Activated naive CD4-positive, alpha-beta T cell (primary cell): ENCODE results near the gene SIGLECL1.

Experiments used
- DNase-seq, 4 experiments: peaks; one replicate each; lab custom pipeline; 2025; lab: John Stamatoyannopoulos, UW

SIGLECL1 gene

DNA sequence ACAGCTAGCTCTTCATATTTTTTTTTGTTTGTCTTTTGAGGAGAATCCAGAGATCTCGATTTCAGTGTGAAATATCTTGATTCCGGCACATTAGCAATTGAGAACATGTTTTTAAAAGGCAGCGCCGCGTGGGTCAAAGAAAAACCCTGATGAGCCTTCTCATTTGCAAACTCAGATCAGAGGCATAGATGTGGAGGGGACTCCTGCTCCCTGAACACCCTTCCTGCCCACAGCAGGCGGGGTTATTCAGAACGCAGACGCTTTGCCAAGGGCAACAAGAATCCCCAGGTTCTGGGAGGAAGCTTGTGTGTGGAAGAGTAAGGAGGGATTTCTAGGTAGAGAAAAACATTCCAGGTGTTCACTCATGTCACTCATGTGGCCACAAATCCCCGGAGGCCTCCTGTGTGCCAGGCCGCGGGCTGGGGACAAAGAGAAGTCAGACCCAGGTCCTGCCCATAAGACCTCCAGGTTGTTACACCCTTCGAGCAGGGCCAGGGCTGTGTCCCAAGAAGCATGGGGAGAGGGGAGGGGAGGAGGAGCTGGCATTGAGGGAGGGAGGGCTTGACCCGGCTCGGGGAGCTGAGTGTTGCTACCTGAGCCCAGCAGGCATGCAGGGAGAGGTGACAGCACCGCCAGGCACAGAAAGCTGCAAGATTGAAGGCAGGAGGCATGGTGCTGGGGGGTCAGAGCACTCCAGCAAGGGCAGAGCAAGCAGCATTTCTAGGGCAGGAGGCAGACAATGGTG, 44.7 kb downstream of the SIGLECL1 start:
- DNase-seq = no peak

DNA sequence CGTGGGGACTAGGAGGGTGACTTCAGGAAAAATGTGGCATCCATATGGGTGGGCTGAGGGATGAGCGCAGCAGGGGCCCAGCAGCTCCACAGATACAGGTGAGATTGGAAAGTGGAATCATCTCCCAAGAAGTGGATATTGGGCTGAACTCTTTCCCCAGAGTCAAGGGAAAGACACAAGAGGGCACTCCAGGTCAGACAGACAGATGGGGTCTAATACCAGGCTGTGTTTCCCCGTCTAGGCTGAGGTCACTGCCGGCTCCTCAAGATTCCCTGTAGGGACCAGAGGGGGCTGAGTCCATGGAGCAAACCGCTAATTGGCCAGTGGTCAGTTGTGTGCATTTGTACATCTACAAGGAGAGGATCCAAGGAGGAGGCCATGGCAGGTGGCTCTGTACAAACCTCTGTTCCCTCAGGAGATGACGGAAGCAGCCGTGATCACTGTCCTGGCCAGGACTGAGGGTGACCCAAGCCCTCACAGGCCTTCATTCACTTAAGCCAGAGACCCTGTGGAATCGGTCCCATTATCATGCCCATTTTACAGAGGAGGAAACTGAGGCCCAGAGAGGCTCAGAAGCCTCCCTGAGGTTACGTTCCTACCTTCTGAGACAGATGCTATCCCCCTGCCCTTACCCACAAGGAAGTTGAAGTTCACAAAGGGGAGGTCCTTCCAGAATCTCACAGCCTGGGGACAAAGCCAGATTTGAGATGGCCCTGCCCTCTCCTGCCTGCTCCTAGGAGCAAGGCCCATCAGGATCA, 45.6 kb downstream of the SIGLECL1 start:
- DNase-seq = no peak

DNA sequence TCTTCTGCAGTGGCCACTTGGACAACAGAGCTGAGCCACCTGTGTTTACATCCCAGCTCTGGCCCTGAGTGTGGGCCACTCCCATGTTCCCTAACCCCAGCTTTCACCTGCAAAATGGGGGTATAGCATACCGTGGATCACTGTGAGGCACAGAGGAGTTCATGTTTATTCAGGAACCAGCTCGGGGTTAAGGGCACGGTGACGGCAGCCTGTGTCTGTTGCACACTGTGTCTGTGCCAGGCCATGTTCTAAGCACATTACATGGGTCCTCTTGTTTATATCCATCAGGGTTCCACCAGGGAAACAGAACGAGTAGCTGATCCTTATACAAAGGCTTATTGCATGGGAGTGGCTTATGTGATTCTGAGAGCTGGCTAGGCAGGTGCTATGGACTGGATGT, 46.5 kb downstream of the SIGLECL1 start:
- DNase-seq = no peak

DNA sequence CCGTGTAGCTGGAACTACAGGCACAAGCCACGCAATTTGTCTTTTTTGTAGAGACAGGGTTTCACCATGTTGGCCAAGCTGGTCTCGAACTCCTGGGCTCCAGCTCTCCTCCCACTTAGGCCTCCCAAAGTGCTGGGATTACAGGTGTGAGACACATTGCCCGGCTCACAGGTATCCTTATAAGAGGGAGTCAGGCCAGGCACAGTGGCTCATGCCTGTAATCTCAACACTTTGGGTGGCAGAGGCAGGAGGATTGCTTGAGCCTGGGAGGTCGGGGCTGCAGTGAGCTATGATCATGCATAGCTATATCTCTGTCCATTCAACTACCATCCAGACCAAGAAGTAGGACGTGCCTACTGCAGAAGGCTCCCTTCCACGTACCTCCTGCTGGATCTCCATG, 50.4 kb downstream of the SIGLECL1 start:
- DNase-seq = no peak

DNA sequence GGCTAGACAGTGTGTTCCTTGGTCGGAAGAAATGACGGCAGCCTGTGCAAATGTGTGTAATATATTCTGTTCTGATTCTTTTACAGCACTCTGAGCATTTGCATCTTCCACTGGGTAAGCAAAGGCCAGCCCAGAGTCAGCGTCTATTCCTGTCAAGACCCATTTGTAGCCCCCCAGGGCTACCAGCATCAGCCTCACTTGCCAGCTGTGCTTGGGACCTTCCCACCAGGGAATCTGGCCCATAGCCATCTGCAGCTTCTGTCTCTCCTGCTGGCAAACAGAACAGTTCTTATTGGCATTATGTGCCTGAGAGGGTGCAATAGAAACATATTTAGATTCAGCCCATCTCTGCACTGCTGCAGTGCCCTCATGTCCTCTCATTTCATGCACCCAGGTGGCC, 54.6 kb downstream of the SIGLECL1 start:
- no peak for DNase-seq

DNA sequence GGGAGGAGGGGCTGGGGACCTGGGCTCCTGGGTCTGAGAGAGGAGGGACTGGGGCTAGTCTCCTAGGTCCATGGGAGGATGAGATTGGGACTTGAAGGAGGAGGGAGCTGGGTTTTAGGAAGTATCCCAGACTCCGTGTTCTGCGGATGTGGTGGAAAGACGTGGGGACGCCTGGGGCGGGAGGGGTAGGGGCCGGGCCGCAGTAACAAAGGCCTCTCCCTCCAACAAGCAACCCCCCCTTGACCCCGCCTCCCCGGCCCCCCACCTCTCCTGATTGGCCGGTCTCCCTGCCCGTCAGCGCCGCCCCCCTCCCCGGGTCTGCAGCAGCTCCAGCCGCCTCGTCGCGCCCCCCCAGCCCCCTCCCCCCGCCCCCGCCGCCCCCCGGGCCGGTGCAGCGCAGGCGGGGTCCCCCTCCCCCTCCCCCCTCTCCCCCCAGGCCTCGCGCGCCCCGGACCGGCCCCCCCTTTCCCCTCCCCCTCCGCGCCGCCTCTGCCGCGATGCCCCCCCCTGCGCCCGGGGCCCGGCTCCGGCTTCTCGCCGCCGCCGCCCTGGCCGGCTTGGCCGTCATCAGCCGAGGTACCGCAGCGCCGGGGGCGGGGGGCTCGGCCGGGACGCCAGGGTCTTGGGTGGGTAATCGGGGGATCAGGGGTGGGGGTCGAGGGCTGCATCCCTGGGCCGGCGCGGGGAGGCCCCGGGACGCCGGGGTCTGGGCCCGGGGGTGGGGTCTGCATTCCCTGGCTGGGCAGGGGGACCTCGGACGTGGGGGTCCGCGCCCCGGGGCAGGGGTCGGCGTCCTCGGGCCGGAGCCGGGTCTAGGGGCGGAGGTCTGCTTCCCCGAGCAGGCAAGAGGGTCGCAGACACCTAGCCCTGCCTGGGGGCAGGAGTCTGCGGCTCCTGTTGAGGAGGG, 60.7 kb downstream of the SIGLECL1 start, which contains the start of gene IGLON5:
Gene IGLON5, plus strand, starts transcription at position 294 of the 907 bp plus-strand sequence. Its CDS starts 204 bp downstream, at position 498.
- DNase-seq = no peak

- no peak for DNase-seq
Measured at GRCh38 chr19:51316688-51317087, 65.8 kb downstream of the SIGLECL1 start.

- no peak for DNase-seq
Measured at GRCh38 chr19:51317376-51317775, 66.5 kb downstream of the SIGLECL1 start.

GRCh38 chr19:51317968-51318367, 67.1 kb downstream of the SIGLECL1 start:
- DNase-seq = no peak
